ENCODE results near the gene TMEM120B.
"Not testable (repeated sequence)": the region's sequence is repeated elsewhere in the genome, so short reads cannot be mapped to it uniquely, and the experiment has no call there.

The TMEM120B gene

DNA sequence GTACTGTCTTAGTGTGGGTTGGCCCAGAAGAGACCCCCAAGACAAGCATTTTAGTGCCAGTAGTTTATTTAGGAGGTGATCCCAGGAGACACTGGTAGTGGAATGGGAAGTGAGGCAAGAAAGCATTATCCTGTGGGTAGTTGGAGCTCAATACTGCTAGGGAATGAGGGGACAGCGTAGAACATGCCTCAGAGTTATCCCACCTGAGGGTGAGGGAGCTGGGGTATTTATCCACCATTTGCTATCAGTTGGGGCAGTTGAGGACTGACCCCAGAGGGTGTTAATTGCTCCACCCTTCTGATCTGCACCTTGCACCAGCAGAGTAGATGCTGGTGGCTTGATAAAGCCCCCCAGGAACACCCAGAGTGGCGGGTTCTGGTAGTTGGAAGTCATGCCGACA lies 43.0 kb downstream of the TMEM120B start:
- FAIRE-seq (no peak), DNase-seq (ENCODE audit: insufficient read length, low spot score) (no peak)
- TF ChIP-seq, protein P1, sequence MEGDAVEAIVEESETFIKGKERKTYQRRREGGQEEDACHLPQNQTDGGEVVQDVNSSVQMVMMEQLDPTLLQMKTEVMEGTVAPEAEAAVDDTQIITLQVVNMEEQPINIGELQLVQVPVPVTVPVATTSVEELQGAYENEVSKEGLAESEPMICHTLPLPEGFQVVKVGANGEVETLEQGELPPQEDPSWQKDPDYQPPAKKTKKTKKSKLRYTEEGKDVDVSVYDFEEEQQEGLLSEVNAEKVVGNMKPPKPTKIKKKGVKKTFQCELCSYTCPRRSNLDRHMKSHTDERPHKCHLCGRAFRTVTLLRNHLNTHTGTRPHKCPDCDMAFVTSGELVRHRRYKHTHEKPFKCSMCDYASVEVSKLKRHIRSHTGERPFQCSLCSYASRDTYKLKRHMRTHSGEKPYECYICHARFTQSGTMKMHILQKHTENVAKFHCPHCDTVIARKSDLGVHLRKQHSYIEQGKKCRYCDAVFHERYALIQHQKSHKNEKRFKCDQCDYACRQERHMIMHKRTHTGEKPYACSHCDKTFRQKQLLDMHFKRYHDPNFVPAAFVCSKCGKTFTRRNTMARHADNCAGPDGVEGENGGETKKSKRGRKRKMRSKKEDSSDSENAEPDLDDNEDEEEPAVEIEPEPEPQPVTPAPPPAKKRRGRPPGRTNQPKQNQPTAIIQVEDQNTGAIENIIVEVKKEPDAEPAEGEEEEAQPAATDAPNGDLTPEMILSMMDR (IDR thresholded peaks at IDR 0.05; ENCODE audit: insufficient read depth, missing control alignments): no peak

DNA sequence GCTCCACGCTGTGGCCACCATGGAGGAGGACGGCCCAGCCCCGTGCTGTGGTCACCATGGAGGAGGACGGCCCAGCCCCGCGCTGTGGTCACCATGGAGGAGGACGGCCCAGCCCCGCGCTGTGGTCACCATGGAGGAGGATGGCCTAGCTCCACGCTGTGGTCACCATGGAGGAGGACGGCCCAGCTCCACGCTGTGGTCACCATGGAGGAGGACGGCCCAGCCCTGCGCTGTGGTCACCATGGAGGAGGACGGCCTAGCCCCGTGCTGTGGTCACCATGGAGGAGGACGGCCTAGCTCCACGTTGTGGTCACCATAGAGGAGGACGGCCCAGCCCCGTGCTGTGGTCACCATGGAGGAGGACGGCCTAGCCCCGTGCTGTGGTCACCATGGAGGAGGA lies 46.0 kb downstream of the TMEM120B start:
- DNase-seq (ENCODE audit: insufficient read length, low spot score); FAIRE-seq: not testable (repeated sequence)

DNA sequence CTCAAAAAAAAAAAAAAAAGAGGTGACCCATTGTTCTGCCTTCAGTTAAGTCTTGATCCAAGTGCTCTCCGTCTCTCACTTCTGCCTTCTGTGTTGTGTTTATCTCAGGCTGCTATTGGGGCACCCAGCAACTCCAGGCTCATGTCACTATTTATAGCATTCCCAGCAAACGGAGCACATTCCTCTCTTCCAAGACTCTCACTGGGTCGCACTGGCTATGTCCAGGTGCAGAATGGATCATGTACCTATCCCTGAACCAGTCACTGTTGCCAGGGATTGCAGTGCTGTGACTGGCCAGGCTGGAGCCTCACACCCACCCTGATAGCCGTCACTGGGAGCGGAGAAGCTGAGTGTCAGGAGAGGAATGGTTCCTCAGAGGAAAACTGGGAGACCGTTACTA lies 49.7 kb downstream of the TMEM120B start:
- FAIRE-seq: no peak
- DNase-seq (ENCODE audit: insufficient read length, low spot score): no peak

DNA sequence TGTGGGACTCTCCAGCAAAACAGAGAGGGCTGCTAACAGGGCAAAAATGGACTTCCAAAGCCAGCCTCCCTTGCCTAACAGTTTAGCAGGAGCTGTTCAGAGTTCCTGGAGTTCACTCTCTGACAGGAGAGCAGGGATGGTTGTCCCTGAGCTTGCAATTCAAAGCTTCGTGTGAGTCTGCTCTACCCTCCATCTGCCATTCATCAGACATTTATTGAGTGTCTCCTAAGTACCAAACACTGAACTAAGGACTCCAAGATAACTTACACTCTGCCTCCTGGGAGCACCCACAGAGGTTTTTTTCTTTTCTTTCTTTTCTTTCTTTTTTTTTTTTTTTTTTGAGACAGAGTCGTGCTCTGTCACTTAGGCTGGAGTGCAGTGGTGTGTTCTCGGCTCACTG lies 52.3 kb downstream of the TMEM120B start:
- TF ChIP-seq, protein P1 (IDR thresholded peaks at IDR 0.05; ENCODE audit: insufficient read depth, missing control alignments): no peak
- DNase-seq (ENCODE audit: insufficient read length, low spot score): no peak
- no peak for FAIRE-seq

More for the DNA sequence above, 49.7 kb downstream of the TMEM120B start:
- TF ChIP-seq, protein P1 (IDR thresholded peaks at IDR 0.05; ENCODE audit: insufficient read depth, missing control alignments): no peak

DNA sequence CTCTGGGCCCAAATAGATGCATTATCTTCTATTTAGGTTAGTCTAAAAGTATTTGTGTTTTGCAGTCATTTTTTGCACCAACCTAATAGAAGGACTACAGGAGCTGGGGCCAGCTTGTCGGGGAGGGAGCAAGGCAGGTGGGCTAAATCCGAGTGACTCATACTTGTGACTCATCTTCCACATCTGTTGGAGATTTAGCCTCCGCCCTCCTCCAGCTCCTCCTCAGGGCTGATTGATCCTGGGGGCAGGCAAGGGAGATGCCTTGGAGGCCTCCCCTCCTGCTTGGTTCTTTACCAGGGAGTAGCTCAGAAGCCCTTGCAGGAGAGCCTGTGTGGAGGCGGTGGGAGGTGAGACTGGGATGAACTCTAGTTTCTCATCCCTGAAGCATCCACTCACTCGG lies 53.0 kb downstream of the TMEM120B start:
- TF ChIP-seq, protein P1 (IDR thresholded peaks at IDR 0.05; ENCODE audit: insufficient read depth, missing control alignments): no peak
- no peak for FAIRE-seq
- peak; percentile 74 for DNase-seq (ENCODE audit: insufficient read length, low spot score)

DNA sequence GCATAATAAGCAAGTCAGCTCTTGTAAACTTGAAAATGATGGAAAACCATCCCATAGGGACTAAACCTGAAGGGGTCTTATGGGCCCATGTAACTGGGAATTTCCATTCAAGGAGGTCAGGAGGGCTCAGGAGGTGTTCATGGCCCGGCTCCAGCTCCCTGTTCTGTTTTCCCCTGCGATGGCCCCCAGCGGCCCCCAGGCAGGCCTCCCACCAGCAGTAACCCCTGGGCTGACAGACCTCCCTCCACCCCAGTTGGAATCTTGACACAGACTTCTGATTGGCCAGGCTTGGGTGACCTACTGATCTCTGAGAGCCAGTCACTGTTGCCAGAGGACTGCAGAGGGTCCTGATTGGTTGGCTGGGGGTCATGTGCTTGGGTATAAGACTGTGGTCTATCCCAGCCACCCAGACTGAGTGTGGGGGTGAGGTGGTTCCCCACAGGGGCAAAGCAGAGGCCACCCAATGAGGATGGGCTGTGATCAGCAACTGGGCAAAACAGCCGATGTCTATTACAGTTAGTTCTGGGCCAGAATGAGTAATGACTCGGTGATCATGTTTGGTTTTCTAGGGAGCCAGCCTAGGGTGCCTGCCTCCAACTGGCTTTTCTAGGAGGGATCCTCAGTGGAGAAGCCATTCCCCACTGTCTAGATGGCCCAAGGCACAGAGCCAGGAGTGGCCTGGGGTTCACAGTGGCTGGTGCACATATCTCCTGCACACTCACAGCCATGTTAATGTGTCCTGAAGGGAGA lies 53.9 kb downstream of the TMEM120B start:
- no peak for FAIRE-seq
- TF ChIP-seq, protein P1 (IDR thresholded peaks at IDR 0.05; ENCODE audit: insufficient read depth, missing control alignments): no peak
- no peak for DNase-seq (ENCODE audit: insufficient read length, low spot score)

DNA sequence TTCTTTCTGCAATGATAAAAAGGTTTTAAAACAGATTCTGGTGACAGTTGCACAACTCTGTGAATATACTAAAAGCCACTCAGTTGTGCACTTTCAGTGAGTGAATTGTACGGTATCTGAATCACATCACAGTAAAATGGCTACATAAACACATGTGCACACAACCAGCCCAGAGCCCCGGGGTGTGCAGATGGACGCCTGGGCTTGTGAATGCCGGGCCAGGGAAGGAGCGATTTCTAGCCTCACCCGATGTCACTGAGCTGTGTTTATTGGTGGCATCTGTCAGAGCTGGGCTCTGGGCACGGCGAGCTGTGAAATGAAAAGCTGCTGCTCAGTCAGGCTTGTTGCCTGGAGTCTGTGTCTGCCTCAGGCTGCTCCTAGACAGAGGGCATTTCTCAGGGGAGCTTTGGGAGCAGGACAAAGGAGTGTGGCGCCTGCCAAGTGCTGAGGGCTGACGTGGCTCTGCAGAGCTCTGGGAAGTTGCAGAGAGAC lies 55.0 kb downstream of the TMEM120B start:
- no peak for FAIRE-seq
- DNase-seq (ENCODE audit: insufficient read length, low spot score): peak; percentile 72
- TF ChIP-seq, protein P1 (IDR thresholded peaks at IDR 0.05; ENCODE audit: insufficient read depth, missing control alignments): no peak
